Measurements from ENCODE around the gene MIS18A.
"Not testable (repeated sequence)": the region's sequence is repeated elsewhere in the genome, so short reads cannot be mapped to it uniquely, and the experiment has no call there.

Gene MIS18A

GRCh38 chr21:32303385-32303784 lies 24.5 kb upstream of the MIS18A start:
- DNase-seq, result no peak

DNA sequence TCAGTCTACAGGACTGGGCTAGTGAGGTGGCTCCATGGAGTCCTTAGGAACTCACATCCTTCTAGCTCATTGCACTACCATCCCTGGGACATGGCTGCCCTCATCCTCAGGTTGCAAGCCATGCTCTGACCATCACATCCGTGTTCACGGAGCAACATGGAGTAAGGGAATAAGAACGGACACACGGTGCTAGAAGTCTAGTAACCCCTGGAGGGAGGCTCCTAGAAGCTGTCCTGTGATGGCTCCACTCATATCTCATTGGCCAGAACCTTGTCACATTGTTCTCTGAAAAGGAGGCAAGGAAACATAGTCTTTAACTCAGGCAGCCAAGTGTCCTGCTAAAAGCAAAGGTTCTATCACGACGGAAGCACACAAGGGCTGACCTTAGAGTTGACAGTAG lies 23.7 kb upstream of the MIS18A start:
- DNase-seq, result no peak

- no peak for DNase-seq
Observed at GRCh38 chr21:32301596-32301995, 22.7 kb upstream of the MIS18A start.

DNA sequence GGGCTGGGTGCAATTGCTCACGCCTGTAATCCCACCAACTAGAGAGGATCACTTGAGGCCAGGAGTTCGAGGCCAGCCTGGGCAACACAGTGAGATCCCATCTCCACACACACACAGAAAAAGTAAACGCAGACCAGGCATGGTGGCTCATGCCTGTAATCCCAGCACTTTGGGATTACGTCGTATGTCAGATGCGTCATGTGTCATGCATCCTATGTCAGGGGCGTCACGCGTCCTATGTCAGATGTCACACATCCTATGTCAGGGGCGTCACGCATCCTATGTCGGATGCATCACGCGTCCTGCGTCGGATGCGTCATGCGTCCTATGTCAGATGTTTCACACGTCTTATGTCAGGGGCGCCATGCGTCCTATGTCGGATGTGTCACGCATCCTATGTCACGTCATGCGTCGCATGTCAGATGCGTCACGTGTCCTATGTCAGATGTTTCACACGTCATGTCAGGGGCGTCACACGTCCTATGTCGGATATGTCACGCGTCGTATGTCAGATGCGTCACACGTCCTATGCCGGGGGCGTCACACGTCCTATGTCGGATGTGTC lies 21.4 kb upstream of the MIS18A start:
- DNase-seq, result no peak

DNA sequence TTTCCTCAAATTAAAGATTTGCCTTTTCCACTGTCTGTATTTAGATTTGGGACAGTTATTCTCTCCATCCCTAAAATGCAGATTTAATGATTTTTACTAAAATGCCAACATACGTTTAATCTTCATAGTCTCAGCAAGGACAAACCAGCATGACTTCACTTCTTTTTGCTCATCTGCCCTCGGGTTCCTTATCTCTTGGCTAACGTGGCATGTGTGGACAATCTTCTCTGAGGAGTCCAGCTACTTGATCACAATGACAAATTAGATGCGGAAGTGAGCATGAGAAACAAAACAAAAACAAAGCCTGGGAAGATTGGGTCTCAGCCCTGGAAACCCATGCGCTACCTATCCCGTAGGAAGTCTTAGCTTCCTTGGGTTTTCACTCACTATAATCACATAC lies 20.8 kb upstream of the MIS18A start:
- no peak for DNase-seq

- DNase-seq, result no peak
Observed at GRCh38 chr21:32298658-32299081, 19.8 kb upstream of the MIS18A start, which contains the start of gene MRAP. Gene MRAP, plus strand, starts transcription at chr21:32298855. Its CDS starts 117 bp downstream, at chr21:32298972.

DNA sequence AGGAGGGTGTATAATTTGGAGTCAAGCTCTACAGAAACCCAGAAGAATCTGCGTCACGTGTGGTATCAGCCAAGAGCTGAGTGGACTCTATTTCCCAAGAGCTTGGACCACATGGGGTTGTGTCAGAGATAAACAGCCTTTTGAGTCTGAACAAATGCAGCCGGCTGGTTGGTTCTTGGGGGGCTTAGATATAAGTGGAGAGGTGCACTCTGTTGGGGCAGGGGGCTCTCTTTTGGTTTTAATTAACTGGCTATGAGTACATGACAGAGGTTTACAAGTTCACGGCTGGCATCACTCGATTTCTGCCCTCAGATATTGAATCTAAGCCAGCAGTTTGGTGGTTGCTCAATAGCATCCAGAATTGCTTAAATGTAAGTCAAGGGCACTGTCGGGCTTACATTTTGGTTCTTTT lies 19.3 kb upstream of the MIS18A start:
- DNase-seq, result no peak

GRCh38 chr21:32297449-32297848 lies 18.6 kb upstream of the MIS18A start:
- no peak for DNase-seq

GRCh38 chr21:32285476-32285875 lies 6.6 kb upstream of the MIS18A start:
- DNase-seq, result no peak

GRCh38 chr21:32282992-32283391 lies 4.1 kb upstream of the MIS18A start:
- no peak for DNase-seq

GRCh38 chr21:32281531-32281930 lies 2.7 kb upstream of the MIS18A start:
- no peak for DNase-seq

GRCh38 chr21:32279377-32279680 lies 480 bp upstream of the MIS18A start:
- DNase-seq, result no peak

- peak; percentile 2 for DNase-seq
Observed at GRCh38 chr21:32278103-32278502, 746 bp downstream of the MIS18A start.

DNA sequence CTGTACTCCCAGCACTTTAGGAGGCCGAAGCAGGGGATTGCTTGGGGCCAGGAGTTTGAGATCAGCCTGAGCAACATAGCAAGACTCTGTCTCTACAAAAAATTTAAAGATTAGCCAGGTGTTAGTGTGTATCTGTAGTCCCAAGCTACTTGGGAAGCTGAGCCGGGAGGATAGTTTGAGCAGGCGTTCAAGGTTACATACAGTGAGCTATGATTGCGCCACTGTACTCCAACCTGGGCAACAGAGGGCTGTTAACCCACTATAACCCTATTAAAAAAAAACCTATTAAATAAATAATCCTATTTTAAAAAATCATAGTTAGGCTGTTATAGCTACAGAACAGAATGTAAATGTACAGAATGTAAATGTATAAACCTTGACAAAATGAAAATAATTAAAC lies 2.2 kb downstream of the MIS18A start:
- no peak for DNase-seq

DNA sequence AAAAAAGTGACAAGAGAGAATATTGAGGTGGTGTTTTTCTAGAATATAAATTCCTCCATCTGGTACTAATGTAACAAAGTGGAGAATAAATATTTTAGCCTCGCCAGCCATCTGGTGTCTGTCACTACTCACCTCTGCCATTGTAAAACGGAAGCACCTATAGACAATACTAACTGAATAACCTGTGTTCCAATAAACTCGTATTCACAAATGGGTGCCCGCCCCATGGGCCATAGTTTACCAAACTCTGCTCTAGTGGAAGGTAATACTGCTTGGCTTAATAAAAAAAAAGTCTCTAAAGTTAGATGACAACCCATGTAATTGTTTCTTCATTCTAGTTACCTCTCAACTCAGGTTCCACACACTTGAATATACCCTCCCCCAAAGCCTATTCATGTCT lies 8.1 kb downstream of the MIS18A start:
- DNase-seq, result no peak

DNA sequence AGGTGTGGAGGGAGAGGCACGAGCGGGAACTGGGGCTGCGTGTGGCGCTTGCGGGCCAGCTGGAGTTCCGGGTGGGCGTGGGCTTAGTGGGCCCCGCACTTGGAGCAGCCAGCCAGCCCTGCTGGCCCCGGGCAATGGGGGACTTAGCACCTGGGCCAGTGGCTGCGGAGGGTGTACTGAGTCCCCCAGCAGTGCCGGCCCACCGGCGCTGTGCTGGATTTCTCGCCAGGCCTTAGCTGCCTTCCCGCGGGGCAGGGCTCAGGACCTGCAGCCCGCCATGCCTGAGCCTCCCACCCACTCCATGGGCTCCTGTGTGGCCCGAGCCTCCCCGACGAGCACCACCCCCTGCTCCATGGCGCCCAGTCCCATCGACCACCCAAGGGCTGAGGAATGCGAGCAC lies 13.5 kb downstream of the MIS18A start:
- not testable (repeated sequence) for DNase-seq

- DNase-seq, result no peak
Observed at GRCh38 chr21:32261929-32262328, 16.9 kb downstream of the MIS18A start.

DNA sequence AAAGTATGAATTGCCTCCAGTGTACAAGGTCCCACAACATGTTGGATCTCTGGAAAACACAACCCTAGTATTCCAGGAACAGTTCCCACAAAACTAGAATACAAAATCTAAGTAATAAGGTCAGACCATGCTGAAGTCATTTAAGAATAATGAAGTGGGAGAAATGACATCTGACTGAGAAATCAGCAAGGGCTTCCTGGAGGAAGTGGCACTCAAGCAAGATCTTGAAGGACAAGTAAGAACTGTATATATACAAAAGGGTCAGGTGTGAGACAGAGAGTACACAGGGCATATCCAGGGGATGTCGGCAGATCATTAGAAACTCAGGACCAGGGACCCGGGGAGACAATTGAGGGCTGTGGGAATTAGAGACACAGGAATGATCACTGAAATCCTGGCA lies 18.7 kb downstream of the MIS18A start:
- DNase-seq, result no peak

DNA sequence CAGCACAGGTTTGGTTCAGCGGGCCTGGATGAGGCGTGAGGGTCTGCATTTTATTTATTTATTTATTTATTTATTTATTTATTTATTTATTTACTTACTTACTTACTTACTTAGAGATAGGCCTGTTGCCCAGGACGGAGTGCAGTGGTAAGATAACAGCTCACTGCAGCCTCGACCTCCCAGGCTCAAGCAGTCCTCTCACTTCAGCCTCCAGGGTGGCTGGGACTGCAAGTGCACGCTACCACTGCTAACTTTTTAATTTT lies 20.1 kb downstream of the MIS18A start:
- not testable (repeated sequence) for DNase-seq

DNA sequence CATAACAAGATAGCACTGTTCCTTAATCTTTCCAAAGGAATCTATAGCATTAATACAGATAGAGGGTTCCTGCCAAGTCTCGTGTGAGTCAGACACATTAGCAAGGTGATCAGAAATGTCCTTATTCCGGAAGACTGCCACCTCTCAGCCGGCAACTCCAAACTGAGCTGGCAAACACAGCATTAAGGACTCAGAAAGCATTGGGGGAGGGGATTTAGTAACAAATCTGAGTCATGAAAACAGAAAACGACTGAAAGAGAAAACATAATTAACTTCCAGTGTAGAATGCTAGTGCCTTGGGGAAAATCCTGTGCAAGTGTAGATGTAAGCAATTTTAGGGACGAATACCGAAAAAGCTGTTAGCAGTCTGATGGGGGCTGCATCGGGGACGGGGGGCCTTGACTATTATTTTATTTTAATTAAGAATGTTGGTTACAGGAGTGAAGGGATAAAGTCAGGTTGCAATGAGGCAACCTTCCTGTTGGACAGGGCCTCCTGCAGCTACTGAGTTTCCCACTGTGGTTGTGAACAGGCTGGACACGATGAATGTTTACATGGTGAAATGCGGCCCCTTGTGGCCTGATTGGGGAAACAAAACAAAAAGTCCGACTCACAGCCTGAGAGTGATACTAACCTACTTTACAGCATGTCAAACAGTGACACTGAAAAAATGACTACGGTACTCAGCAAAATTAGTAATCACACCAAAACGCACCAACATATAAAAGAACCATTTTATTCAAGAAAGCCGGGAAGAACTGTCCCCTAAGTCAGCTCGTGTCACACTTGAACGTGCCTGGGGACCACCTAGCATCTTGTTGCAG lies 20.7 kb downstream of the MIS18A start:
- peak; percentile 71 for DNase-seq

GRCh38 chr21:32256873-32257620 lies 21.8 kb downstream of the MIS18A start:
- peak; percentile 92 for DNase-seq

- no peak for DNase-seq
Observed at GRCh38 chr21:32256251-32256650, 22.6 kb downstream of the MIS18A start.

GRCh38 chr21:32253215-32253641 lies 25.6 kb downstream of the MIS18A start:
- no peak for DNase-seq

GRCh38 chr21:32252136-32252535 lies 26.7 kb downstream of the MIS18A start:
- no peak for DNase-seq

Measured in NCI-H1105 (cell line).